AG20443 (cell line): ENCODE measurements around the gene KIAA1217.
A peak's percentile ranks its signal among the peaks of the same experiment; 100 is the strongest.
"Not testable (repeated sequence)": the region's sequence is repeated elsewhere in the genome, so short reads cannot be mapped to it uniquely, and the experiment has no call there.

Experiments
- DNase-seq: peaks from one replicate; pipeline ENCODE4 v3.0.0; 2012; ENCODE audit warnings: low spot score, mixed read lengths

The KIAA1217 gene

GRCh38 chr10:24442234-24442633 lies 233.3 kb downstream of the KIAA1217 start:
- no peak for DNase-seq

GRCh38 chr10:24442641-24443174 lies 233.8 kb downstream of the KIAA1217 start:
- DNase-seq, result not testable (repeated sequence)

DNA sequence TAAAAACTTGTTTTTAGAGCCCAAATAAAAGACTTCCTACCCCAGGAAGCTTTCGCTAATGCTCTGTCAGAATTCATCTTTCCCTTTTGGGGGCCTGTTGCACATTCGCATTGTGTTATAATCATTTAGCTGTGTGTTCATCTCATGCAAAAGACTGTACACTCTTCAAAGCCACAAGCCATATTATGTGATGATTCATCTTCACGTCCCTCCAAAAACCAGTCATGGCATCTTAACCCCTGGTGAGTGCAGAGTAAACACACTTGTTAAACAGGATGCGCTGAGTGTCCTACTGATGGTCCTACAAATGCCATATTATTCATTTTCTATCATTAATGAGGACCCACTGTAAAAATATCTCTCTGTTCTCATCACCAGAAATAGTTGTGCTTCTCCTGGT lies 235.4 kb downstream of the KIAA1217 start:
- DNase-seq, result peak; percentile 65

- not testable (repeated sequence) for DNase-seq
These were observed 237.0 kb downstream of the KIAA1217 start for GRCh38 chr10:24445958-24446357.

DNA sequence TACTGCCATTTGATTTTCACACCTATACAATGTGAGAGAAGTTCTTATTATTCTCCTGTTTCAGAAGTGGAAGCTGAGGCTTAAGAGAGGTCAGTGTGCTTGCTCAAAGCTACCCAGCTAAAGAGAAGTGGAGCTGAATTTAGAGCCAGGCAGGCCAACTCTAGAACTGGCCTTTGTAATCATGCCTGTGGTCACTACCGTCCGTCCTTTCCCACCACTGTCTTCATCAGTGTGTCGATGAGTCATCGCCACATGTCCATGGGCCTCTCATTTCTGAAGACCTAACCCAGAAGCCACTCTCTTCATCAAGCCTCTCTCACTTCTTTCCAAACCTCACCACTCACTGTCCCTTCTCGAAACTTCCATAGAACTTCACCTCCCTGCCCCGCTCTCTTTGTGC lies 237.8 kb downstream of the KIAA1217 start:
- peak; percentile 84 for DNase-seq

GRCh38 chr10:24448351-24448999 lies 239.5 kb downstream of the KIAA1217 start:
- no peak for DNase-seq

GRCh38 chr10:24449321-24449740 lies 240.4 kb downstream of the KIAA1217 start:
- DNase-seq, result no peak

- no peak for DNase-seq
These were observed 240.9 kb downstream of the KIAA1217 start for GRCh38 chr10:24449769-24450310.

GRCh38 chr10:24451325-24451820 lies 242.4 kb downstream of the KIAA1217 start:
- DNase-seq, result no peak

GRCh38 chr10:24452030-24452429 lies 243.1 kb downstream of the KIAA1217 start:
- DNase-seq, result no peak

DNA sequence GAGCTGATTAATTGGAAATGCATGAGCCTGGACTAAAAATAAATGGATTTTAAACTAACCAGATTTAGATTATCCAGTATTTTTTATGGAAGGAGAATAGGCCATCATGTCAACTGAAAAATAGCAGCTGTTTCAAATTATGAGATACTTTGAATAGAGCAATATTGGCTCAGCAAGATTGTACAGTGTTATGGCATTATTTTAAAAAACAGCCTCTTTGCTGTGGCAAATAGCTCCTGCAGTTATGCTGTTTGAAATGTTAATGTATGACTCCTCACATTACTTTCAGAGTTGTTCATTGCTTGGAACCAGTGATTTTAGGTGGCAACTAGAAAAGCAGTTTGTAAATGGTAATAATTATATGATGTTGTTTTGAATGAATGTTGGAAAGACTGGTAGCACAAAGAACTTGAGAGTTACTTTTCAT lies 244.5 kb downstream of the KIAA1217 start:
- peak; percentile 47 for DNase-seq

DNA sequence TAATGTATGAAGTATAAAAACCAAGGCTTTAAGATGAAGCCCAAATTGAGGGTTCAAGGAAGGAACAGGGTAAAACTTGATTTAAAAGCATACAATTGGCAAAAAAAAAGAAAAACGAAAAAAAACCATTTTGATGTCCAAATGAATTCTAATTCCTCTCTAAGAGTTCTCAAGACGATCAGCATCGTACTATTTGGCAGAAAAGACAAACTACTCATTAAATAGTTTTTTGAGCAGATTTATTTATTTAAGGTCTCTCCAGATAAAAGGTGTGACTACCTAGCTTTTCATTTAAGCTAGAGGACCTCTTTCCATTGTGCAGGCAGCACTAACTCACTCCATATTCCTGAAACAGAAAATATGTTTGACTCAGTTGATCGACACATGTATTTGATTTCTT lies 245.0 kb downstream of the KIAA1217 start:
- no peak for DNase-seq

- no peak for DNase-seq
These were observed 246.5 kb downstream of the KIAA1217 start for GRCh38 chr10:24455447-24455846.

- peak; percentile 86 for DNase-seq
These were observed 247.4 kb downstream of the KIAA1217 start for GRCh38 chr10:24456322-24456721.

DNA sequence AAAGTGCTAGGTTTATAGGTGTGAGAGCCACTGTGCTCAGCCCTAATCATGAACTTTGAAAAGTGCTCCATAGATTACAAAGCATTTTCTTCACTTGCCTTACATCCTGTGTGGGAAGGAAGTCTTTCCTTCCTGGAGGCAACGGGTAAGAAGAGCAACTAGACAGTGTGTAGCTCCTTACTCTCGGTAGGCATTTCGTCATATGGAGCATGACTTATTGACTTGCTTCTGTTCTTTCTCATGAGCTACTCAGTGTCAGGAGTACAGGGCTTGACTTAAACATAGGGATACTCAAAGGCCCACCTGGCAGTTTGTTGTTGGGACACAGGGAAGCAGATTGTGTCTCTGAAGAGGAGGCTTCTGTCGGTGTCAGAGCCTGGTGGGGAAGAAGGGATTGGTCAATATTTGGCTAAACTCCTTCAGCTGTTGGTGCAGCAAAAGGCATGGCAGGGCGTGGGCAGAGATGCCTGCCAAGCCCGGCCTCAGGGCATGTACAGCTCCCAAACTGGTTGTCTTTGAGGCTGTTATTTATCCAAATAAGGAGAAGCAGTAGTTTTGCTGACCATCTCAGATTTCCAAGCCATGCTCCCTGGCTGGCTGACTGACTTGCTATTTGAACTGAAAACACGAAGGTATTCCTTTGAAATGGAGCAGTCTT lies 248.9 kb downstream of the KIAA1217 start:
- peak; percentile 43 for DNase-seq

GRCh38 chr10:24459836-24460235 lies 250.9 kb downstream of the KIAA1217 start:
- DNase-seq, result no peak

- DNase-seq, result no peak
These were observed 253.4 kb downstream of the KIAA1217 start for GRCh38 chr10:24462291-24462813.

- no peak for DNase-seq
These were observed 254.1 kb downstream of the KIAA1217 start for GRCh38 chr10:24462889-24463552.

DNA sequence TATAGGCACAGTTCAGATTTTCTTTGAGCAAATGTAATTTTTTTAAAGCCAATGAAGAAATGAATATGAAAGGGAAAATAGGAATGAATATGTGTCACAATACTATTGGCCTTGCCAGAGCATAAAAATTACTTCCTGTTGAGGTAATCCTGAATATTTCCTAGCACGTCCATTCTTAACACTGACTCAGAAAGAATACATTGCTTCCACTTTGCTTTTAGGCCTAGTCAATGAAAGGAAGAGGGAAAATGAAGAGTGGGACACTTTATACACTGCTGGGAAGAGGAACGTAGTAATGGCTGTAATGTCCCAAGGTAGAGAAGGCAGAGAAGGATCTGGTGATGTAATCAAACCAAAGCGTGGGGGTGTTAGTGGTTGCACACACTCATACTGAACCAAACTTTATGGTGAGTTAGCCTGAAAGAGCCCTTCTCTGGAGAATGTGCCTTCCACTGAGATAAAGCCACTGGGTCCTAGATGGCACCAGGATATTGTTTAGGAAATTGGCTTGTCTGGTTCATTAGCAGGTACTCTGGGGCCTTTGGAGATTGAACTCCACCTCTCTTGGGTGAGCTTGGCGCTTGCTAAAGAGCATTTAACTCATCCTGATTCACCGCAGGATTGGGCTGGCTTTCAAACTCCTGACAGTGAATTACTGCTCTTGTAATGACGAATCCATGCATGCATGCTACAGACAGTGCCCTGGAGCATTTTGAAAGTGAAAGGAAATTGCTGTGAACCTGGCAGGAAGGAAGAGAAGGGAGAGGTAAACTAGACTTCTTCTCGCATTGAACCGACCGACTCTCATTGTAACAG lies 254.9 kb downstream of the KIAA1217 start:
- DNase-seq, result peak; percentile 76

GRCh38 chr10:24465124-24465874 lies 256.4 kb downstream of the KIAA1217 start:
- DNase-seq, result peak; percentile 80
